ENCODE data around the gene GSN.

Gene GSN

DNA sequence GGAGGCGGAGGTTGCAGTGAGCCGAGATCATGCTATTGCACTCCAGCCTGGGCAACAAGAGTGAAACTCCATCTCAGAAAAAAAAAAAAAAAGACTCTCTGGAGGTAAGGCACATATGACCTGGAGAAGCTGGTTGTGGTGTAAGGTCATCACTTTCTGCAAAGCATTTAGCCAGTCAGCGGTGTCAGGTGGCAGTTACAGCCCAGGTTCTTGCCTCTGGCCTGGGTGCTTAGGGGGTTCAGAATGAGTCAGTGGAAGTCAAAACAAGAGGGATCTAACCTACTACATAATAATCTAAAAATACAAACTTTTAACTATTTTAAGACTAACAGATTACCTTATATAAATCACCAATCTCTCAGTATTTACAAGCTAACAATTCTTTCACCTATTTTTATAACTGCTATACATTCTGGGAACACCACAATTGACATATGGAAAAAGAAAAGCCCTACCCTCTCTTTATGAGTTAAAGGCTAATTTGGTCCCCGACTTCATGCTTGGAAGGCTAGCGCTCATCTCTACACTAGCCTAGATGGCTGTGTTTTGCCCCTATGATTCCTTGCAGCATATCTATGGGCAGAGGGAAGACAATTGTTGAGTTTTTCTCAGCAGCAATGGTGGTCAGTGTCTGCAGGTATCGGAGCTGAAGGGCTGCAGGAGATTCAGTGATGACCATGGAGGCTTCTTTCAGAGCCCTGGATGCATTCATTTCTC lies 72.9 kb downstream of the GSN start:
- TF ChIP-seq, protein P1, sequence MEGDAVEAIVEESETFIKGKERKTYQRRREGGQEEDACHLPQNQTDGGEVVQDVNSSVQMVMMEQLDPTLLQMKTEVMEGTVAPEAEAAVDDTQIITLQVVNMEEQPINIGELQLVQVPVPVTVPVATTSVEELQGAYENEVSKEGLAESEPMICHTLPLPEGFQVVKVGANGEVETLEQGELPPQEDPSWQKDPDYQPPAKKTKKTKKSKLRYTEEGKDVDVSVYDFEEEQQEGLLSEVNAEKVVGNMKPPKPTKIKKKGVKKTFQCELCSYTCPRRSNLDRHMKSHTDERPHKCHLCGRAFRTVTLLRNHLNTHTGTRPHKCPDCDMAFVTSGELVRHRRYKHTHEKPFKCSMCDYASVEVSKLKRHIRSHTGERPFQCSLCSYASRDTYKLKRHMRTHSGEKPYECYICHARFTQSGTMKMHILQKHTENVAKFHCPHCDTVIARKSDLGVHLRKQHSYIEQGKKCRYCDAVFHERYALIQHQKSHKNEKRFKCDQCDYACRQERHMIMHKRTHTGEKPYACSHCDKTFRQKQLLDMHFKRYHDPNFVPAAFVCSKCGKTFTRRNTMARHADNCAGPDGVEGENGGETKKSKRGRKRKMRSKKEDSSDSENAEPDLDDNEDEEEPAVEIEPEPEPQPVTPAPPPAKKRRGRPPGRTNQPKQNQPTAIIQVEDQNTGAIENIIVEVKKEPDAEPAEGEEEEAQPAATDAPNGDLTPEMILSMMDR (IDR thresholded peaks at IDR 0.05), result no peak
- Histone ChIP-seq H3K4me3 (no peak overlapping the region), H3K27me3 (no peaks in the 10 kb centered on the region), H3K4me1 (peaks cover 0 to 17% (median 6%) of the 10 kb centered on the region in 4 donors), H3K36me3 (peaks cover 41 to 82% (median 62%) of the 10 kb centered on the region in 3 donors), H3K27ac (peak overlapping the region in 1 of 2 donors; percentile 28), H3K9me3 (no peaks in the 10 kb centered on the region)
- DNase-seq, result no peak
- intact Hi-C loops (cut with DNase I; ENCODE audit: low total_unique reads), result no loop called here

- no peaks in the 10 kb centered on the region for H3K27me3 ChIP-seq
- peaks cover 60 to 81% (median 72%) of the 10 kb centered on the region in 3 donors for H3K36me3 ChIP-seq
- peak overlapping the region in 1 of 2 donors; percentile 3 for H3K27ac ChIP-seq
- TF ChIP-seq, protein P1 (IDR thresholded peaks at IDR 0.05), result no peak
- H3K9me3 ChIP-seq, result no peaks in the 10 kb centered on the region
- no peak overlapping the region for H3K4me3 ChIP-seq
- no peak for DNase-seq
- intact Hi-C loops (cut with DNase I; ENCODE audit: low total_unique reads), result no loop called here
- H3K4me1 ChIP-seq, result peaks cover 0 to 27% (median 11%) of the 10 kb centered on the region in 4 donors
Observed at GRCh38 chr9:121344184-121344583, 76.2 kb downstream of the GSN start.

GRCh38 chr9:121345070-121345469 lies 77.1 kb downstream of the GSN start:
- DNase-seq, result no peak
- TF ChIP-seq, protein P1 (IDR thresholded peaks at IDR 0.05), result no peak
- no peak overlapping the region for H3K27ac ChIP-seq
- H3K4me3 ChIP-seq, result no peak overlapping the region
- H3K27me3 ChIP-seq, result no peaks in the 10 kb centered on the region
- intact Hi-C loops (cut with DNase I; ENCODE audit: low total_unique reads), result no loop called here
- H3K4me1 ChIP-seq, result peaks cover 0 to 35% (median 19%) of the 10 kb centered on the region in 4 donors
- peaks cover 55 to 76% (median 72%) of the 10 kb centered on the region in 3 donors for H3K36me3 ChIP-seq
- no peaks in the 10 kb centered on the region for H3K9me3 ChIP-seq

- intact Hi-C loops (cut with DNase I; ENCODE audit: low total_unique reads), result no loop called here
- DNase-seq, result no peak
- Histone ChIP-seq H3K27me3 (no peaks in the 10 kb centered on the region), H3K4me3 (no peak overlapping the region), H3K4me1 (peaks cover 0 to 54% (median 39%) of the 10 kb centered on the region in 4 donors), H3K27ac (peak overlapping the region; percentile 60 to 67), H3K9me3 (no peaks in the 10 kb centered on the region), H3K36me3 (peaks cover 57 to 71% (median 71%) of the 10 kb centered on the region in 3 donors)
- TF ChIP-seq, protein P1 (IDR thresholded peaks at IDR 0.05), result no peak
Observed at GRCh38 chr9:121348221-121348620, 80.3 kb downstream of the GSN start.

DNA sequence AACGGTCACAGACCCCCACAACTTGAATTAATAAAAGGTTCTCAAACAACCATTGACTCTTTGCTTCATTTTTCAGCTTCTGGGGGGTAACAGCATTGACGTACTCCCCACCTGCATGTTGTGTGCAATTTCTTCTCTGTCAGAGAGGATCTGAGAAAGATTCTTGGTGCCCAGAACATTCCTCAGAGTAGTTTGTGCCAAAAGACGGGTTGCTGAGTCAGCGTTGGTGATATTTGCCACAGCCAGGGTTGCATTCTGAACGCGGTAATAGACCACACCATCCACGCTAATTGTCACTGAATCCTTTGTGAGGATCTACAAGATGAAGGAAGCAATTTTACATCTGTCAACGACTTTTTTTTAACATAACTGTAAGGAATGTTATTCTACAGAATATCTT lies 81.0 kb downstream of the GSN start:
- Histone ChIP-seq H3K36me3 (peaks cover 63 to 71% (median 70%) of the 10 kb centered on the region in 3 donors), H3K4me3 (no peak overlapping the region), H3K27me3 (no peaks in the 10 kb centered on the region), H3K4me1 (peaks cover 0 to 53% (median 35%) of the 10 kb centered on the region in 4 donors), H3K9me3 (no peaks in the 10 kb centered on the region), H3K27ac (peak overlapping the region; percentile 60 to 67)
- intact Hi-C loops (cut with DNase I; ENCODE audit: low total_unique reads), result no loop called here
- no peak for DNase-seq
- TF ChIP-seq, protein P1 (IDR thresholded peaks at IDR 0.05), result no peak
